Thyroid gland (tissue), 4 donors: ENCODE measurements around the gene OPRM1.

Source experiments
- CTCF ChIP-seq, 6 experiments: fragments of 200-600 bp in 3 of 6; fragments of 450-650 bp in 3 of 6; sonication (generic) in 3 of 6; IDR thresholded peaks; one replicate each; pipeline ENCODE4 v1.5.1; 2016 to 2019; ENCODE audit warnings: antibody characterized with exemption in 6 of 6, mild to moderate bottlenecking in 2 of 6, inconsistent platforms in 1 of 6, moderate library complexity in 1 of 6
- POLR2A ChIP-seq, 2 donors: fragments of 450-650 bp; IDR thresholded peaks; one replicate each; pipeline ENCODE4 v1.6.1; 2017; ENCODE audit warnings: antibody characterized with exemption in 2 of 2, mild to moderate bottlenecking in 2 of 2, moderate library complexity in 1 of 2

DNA sequence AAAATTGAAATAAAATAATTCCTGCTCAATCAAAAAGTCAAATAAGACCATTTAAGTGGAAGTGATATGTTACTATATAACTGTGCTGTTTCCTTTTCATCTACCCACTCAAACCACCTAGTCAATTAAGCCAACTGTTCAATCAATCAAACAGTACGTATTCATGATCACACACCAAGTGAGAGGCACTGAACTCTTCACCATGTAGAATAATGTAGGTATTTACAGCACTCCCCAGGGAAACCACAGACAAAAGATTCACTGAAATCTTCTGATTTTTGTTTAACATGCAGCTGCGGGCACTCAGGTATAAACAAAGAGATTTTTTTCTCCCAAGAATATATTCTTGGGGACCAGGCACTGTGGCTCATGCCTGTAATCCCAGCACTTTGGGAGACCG lies 21.3 kb upstream of the OPRM1 start:
- TF ChIP-seq CTCF (IDR thresholded peaks at IDR 0.05) (no peak), POLR2A (IDR thresholded peaks at IDR 0.05) (no peak)
